ENCODE data around the gene TEKT5. TPM values are rescaled to one million over a fixed set of nuclear protein-coding genes. Genes with fewer than 3 reads are reported as not detected.

Gene TEKT5
- total RNA-seq, 4 donors from 2014 or later = 3.0 TPM; not detected in 3

DNA sequence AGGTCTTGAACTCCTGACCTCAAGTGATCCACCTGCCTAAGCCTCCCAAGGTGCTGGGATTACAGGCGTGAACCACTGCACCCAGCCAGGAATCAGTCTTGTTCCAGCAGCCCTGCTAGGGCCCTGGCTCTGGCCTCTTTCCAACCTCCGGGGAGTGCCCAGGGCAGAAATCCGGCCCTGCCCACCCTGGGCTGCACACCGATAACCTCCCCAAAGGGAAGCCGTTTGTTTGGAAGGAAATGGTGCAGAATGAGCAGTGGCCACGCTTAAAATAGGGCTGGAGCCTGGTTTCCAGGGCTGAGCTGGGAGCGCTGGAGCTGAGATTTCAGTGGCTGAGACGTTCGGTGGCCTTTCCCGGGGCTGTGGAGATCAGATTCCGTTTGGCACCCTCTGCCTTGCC lies 96.6 kb downstream of the TEKT5 start:
- no peaks in the 10 kb centered on the region for H3K9me3 ChIP-seq
- no peak overlapping the region for H3K4me3 ChIP-seq (replicated peaks in 1 of 3)
- WGBS, 2 donors = 35 to 49% methylated on average over 9 to 11 of the region's 11 CpGs
- H3K27ac ChIP-seq = no peak overlapping the region
- DNase-seq = peak; percentile 21 to 22
- peaks cover 0 to 4% of the 10 kb centered on the region in 2 donors for H3K4me1 ChIP-seq
- H3K27me3 ChIP-seq = no peaks in the 10 kb centered on the region
- H3K36me3 ChIP-seq = no peaks in the 10 kb centered on the region
- TF ChIP-seq POLR2A (IDR thresholded peaks at IDR 0.05) (no peak), CTCF (IDR thresholded peaks at IDR 0.05) (no peak)
- intact Hi-C loops (cut with DNase I) = no loop called here

DNA sequence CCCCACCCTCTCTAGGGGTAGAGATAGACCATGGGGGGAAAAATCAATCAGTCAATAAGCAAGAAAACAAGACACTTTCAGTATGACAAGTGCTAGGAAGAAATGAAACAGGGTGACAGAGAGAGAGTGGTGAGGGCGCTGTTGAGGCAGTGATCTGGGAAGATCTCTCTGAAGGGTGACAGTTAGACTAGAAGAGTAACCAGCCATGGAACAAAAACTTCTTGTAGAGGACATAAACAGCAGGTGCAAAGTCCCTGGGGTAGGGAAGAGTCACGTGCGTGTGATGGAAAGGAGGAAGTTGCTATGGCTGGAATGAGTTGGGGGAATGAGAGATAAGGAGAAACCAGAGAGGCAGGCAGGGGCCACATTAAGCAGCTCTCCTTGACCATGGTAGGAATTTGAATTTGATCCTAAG lies 97.5 kb downstream of the TEKT5 start:
- no peak overlapping the region for H3K4me3 ChIP-seq (replicated peaks in 1 of 3)
- H3K9me3 ChIP-seq = no peaks in the 10 kb centered on the region
- no peak overlapping the region for H3K27ac ChIP-seq
- H3K36me3 ChIP-seq = no peaks in the 10 kb centered on the region
- DNase-seq = no peak
- peaks cover 0 to 4% of the 10 kb centered on the region in 2 donors for H3K4me1 ChIP-seq
- TF ChIP-seq CTCF (IDR thresholded peaks at IDR 0.05) = no peak
- TF ChIP-seq POLR2A (IDR thresholded peaks at IDR 0.05) = no peak
- 81 to 85% methylated on average over 3 of the region's 3 CpGs for WGBS, 2 donors
- intact Hi-C loops (cut with DNase I) = no loop called here
- H3K27me3 ChIP-seq = no peaks in the 10 kb centered on the region

- H3K27me3 ChIP-seq = no peaks in the 10 kb centered on the region
- H3K9me3 ChIP-seq = no peaks in the 10 kb centered on the region
- H3K36me3 ChIP-seq = no peaks in the 10 kb centered on the region
- peak; percentile 34 to 44 for DNase-seq
- WGBS, 2 donors = 36 to 46% methylated on average over 6 to 9 of the region's 9 CpGs
- intact Hi-C loops (cut with DNase I) = no loop called here
- no peak overlapping the region for H3K4me3 ChIP-seq (replicated peaks in 1 of 3)
- peaks cover 0 to 4% of the 10 kb centered on the region in 2 donors for H3K4me1 ChIP-seq
- H3K27ac ChIP-seq = no peak overlapping the region
- no peak for TF ChIP-seq CTCF (IDR thresholded peaks at IDR 0.05)
- no peak for TF ChIP-seq POLR2A (IDR thresholded peaks at IDR 0.05)
Measured at GRCh38 chr16:10594312-10594950, 100.3 kb downstream of the TEKT5 start.

- no peak overlapping the region for H3K27ac ChIP-seq
- H3K4me1 ChIP-seq = peaks cover 0 to 4% of the 10 kb centered on the region in 2 donors
- H3K36me3 ChIP-seq = no peaks in the 10 kb centered on the region
- H3K9me3 ChIP-seq = no peaks in the 10 kb centered on the region
- no peak for DNase-seq
- no peaks in the 10 kb centered on the region for H3K27me3 ChIP-seq
- WGBS, 2 donors = 88 to 95% methylated on average over 1 of the region's 1 CpG
- H3K4me3 ChIP-seq (replicated peaks in 1 of 3) = no peak overlapping the region
- intact Hi-C loops (cut with DNase I) = no loop called here
- TF ChIP-seq POLR2A (IDR thresholded peaks at IDR 0.05) = no peak
- TF ChIP-seq CTCF (IDR thresholded peaks at IDR 0.05) = no peak
Measured at GRCh38 chr16:10592611-10593010, 102.1 kb downstream of the TEKT5 start.

GRCh38 chr16:10590342-10590741 lies 104.4 kb downstream of the TEKT5 start:
- Histone ChIP-seq H3K36me3 (no peaks in the 10 kb centered on the region), H3K4me3 (replicated peaks in 1 of 3) (no peak overlapping the region), H3K27ac (no peak overlapping the region), H3K4me1 (peaks cover 0 to 4% of the 10 kb centered on the region in 2 donors), H3K27me3 (no peaks in the 10 kb centered on the region), H3K9me3 (no peaks in the 10 kb centered on the region)
- TF ChIP-seq CTCF (IDR thresholded peaks at IDR 0.05) (no peak), POLR2A (IDR thresholded peaks at IDR 0.05) (no peak)
- DNase-seq = no peak
- WGBS, 2 donors = 77 to 84% methylated on average over 4 of the region's 4 CpGs
- intact Hi-C loops (cut with DNase I) = no loop called here
